ENCODE results near the gene AUTS2.

AUTS2 gene

DNA sequence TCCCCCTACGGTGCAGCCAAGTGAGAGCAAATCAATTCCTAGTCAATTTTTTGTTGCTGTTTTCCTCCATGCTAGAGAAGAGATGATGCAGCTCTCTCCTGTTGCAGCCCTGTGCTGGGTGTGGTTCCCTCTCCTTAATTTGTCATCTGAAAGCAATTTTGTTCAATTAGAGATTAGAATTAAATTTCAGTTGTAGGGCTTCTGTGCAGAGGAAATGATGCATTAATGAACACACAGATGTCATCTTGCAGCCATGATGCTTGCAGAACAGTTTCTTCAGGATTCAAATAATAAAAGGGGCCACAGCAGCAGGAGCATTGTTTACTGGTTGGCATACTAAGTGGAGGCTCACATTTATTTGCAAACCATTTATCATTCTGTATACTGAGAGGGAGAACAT, 266.0 kb downstream of the AUTS2 start:
- no peak for DNase-seq

DNA sequence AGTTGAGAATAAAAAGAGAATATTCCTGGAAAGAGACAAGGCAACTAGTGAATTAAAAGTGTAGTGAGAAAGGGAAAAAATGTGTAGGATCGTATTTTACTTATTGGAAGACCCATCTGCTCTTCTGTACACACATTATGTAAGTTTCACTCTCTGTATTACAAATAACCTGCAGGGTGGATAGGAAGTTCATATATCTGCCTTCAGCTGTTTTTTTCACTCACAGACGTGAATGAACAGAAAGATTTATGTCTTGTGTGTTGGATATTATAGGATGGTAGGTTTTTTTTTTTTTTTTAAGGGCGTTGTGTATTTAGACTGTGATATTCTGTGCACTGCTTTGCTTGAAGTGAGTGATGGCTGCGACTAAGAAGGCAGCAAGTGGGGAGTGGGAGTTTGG, 266.5 kb downstream of the AUTS2 start:
- DNase-seq: no peak

DNA sequence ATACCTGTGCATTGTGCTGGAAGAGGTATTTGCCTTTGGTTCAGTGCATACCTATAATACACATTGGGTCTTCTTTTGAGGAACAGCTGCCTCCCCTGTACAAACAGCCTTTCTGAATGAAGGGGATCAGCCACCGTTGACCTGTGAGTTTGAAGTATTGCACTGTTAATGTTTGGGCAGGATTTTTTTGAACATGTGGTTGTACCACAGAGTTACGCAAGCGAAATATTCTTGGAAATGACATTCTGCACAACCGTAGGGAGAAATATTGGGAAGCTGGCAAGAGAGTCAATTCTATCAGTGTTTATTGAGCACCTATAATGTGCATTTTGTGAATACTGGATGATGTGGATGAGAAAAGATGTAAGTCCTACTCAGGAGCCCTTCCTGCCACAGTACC, 270.6 kb downstream of the AUTS2 start:
- DNase-seq: no peak

DNA sequence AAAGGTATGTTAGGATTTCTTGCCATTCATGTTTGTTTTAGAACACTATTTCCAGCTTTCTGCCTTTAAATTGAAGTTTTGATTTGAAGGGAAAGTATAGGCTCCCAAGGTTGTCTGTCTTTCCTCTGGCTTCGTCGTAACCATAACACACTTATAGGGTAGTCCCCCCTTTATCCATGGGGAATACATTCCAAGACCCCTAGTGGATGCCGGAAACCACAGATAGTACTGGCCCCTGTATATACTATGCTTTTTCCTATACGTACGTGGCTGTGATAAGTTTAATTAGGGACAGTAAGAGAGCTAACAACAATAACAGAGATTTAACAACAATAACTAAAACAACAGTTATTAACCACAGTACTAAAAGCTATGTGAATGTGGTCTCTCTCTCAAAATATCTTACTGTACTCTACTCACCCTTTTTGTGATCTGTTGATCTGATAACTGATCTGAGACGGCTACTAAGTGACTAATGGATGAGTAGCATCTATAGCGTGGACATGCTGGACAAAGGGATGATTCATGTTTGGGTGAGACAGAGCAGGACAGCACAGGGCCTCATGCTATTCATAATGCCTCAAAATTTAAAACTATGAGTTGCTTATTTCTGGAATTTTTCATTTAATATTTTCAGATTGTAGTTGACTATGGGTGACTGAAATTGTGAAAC, 273.1 kb downstream of the AUTS2 start:
- no peak for DNase-seq

DNA sequence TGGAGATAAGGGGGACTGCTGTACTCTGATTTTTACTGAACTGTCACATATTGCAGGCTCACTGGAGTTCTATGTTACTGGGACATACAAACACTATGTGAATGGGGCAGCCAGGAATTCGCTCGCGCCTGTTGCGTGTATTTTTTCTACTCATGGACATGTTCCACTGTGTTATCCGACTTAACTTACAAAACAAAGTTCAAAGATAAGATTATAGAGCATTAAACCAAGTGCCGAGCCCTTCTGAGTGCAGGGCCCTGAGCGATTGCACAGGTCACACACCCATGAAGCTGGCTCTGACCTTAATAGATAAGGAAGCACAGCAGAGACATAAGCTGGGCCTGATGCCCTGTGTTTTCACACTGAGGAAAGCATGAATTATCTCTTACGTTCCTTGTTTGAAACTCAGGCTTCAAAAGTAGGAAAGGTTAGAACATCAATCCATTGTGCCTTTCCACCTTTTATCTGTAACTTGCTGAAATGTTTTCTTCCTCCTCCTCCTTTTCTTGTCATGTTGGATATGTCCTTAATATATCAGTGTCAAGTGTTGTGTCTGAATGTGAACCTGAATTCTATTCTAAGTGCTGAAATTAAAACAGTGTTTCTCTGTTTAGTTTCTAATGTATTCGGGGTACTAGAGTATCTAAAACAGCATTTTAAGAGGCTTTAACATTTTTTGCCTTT, 273.8 kb downstream of the AUTS2 start:
- DNase-seq: no peak

DNA sequence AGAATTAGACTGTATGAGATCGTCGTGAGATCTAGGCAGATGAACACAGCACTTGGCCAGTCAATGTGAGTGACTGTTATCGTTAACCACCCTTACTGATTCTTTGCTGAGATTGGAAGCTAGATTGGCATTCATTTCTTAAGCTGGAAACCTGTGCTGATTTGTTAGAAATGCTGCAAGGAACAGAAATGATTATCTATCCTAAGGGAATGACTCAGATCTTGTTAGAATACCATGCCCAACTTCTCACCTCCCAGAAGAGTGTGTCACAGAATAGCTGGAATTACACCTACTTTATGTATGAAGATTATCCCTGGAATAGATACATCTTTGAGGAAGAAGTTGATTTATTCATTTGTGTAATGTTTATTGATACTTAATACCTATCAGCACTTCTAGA, 275.2 kb downstream of the AUTS2 start:
- DNase-seq: no peak

DNA sequence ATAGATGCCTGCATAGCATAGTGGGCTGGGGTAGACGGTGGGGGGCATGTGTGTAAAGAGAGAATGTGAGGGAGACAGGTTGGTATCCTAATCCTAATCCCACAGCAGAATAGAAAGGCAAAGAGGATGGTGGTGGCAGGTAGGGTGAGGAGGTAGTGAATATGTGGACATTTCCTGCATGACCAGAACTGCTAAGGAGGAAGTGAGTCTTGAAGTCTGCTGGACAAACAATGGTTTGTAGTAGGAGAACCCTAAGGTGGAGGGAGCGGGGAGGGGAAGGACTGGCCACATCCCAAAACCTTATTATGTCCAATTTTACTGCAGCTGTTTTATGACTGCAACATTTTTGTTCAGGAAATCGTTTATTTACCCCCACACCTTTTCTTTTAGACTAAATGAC, 279.7 kb downstream of the AUTS2 start:
- no peak for DNase-seq

DNA sequence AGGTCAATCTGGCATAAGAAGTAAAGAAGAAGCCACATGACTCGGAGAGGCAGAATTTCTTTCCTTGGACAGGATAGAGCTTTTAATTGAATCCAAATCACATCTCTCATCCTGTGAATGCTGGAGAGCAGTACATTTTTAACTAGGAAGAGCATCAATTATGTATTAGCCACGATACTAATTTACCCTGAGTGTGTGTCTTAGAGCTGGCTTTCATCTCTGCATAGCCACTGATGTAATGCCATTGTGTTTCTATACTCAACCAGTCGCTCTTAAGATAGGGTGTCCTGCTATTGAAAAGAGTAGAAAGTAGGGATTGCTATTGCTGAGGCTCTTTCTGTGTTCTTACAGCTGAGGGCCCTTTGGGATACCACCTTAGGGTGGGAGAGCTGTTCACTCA, 280.3 kb downstream of the AUTS2 start:
- no peak for DNase-seq

DNA sequence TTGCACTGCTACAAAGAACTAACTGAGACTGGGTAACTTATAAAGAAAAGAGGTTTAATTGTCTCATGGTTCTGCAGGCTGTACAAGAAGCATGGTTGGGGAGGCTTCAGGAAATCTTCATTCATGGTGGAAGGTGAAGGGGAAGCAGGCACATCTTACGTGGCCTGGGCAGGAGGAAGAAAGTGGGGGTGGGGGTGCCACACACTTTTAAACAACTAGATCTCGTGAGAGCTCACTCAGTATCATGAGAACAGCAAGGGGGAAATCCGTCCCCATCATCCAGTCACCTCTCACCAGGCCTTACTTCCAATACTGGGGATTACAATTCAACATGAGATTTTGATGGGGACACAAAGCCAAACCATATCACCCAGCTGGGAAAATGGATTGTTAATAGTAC, 281.7 kb downstream of the AUTS2 start:
- DNase-seq: no peak

DNA sequence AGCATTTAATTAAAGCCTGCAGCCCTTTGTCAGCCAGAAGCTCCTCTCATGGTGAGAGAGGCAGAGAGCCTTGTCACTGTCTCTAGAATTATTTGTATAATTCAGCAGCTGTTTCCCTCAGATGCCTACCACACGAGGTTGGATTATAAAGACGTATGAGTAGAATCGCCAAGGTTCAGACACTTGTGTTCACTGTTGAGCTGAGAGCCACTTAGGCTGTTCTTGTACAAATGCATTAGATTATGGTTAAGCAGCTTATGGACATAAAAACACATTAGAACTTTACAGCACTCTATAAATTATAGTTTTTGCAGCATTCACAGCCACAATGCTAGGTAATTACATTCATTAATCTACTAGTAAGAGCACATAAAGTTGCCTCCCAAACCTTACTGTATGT, 282.6 kb downstream of the AUTS2 start:
- peak; percentile 84 to 92 for DNase-seq

DNA sequence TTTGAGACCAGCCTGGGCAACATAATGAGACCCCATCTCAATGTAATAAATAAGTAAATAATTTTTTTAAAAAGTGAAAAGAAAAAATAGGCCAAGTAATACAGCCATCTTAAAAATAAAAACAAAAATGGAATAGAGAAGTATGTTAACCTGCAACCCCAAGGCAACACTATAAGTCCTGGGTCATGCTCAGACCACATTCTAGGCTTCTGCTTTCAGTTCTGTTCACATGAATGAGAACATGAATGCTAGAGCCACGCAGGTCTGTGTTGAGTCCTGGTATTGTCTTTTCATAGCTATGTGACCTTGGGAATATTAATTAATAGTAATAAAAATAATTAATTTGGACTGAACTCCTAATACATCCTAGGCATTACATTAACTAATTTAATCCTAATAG, 284.0 kb downstream of the AUTS2 start:
- DNase-seq: no peak

DNA sequence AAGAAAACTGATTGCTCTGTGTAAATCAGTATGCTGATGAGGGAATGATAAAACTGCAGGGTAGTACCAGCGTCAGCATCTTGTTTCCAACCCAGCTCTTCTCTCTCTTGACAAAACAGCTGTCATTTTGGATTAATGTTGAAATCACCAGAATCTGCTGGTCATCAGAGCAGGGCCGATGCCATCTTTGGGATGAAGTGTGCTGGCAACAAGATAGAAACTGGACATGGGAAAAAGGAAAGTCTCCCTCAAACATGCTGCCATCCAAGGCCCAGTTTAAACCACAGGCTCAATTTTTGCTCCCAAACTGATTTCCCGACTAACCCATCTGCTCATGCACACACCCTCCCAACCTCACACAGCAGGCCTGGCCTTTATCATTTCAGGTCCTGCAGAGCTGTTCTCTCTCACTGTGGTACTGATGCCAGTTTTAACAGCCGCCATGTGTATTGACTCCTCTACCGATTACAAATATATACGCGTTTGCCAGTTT, 285.2 kb downstream of the AUTS2 start:
- no peak for DNase-seq

DNA sequence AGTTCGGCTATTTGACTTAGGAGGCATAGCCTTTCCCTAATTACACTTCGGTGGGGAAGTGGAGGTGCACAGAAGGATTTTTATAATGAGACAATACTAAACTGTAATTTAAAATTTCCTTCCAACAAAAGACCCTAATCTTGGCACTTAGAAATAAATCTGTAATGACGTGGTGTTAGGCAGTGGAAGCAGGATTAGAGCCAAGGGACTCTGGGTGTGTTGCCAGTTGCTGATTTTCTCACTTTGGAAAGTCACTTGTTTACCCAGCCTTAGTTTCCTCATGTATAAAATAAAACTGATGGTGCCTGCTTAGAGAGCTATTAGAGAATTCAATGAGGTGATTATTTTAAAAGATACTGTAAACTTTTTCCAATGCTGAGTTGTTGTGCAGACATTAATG, 287.2 kb downstream of the AUTS2 start:
- DNase-seq: no peak

DNA sequence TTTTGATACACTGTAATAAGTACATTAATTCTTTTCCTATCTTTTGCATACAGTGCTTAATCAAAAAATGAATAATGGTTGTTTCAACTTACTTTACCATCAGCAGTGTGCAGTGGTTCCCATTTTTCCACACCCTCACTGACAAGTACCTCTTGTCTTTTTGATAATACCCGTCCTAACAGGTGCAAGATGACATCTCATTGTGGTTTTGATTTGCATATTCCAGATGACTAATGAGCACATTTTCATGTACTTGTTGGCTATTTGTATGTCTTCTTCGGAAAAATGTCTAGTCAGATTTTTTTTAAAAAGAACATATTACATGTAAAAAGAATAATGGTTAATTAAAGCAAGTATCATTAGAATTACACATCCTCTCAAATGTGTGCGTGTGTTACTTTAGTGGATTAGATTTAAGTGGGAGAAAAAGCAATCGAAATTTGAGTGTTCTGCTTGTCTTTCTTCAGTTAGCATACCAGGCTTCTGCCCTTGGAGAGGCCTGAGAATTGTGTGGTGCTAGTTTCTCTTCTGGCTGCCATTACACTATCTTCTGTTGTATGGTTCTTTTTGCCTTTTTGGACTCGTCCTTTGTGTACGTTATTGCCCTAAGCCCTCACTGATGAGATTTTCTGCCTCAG, 291.2 kb downstream of the AUTS2 start:
- no peak for DNase-seq

DNA sequence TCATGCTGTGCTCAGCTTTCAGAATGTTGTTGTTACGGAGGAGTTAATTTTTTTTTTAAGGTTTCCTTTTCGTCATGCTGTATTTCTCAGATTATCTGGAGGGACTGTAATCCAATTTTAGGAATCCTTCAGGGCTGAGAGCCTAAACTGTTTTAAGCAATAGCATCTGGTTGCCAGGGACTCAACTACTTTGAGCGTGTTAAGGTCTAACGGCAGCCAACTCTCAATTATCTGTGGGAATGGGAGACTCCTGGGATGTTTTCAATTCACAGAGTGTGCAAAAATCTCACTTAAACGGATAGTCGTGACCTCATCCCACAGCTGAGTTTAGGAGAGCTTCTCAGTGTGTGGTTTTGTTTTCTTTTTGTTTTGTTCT, 291.7 kb downstream of the AUTS2 start:
- no peak for DNase-seq

DNA sequence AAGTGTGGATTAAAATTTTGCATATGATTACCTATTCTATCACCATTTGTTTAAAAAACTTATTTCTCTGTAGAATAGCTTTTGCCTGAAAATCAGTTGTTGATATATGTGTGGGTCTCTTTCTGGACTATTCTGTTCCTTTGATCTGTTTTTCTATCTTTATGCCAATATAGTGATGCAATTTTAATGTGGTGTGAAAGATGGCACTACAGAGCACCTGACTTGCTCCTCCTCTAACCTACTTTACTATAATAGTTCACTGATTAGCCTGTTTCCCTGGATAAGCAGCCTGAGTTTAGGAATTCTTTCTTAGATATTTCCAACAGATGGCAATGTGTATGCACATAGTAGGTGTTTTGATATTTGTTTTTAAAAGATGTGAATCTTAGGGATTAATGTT, 294.5 kb downstream of the AUTS2 start:
- DNase-seq: no peak

DNA sequence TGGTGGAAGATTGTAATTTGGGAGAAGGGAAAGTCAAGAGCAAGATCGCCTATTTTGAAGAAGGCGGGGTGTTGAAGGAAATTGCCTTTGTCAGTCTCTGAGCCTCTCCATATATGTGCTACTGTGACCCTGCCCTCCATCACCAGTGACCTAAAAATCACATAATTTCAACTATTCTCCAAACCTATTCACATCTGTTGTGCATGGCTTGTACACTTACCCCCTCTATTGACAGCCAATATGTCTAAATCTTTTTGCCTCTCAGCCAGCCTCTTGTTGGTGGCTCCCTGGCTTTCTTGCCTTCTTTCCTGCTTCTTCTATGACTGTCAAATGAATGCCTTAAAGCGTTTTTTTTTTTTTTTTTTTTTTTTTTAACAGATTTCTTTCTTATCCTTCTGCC, 295.6 kb downstream of the AUTS2 start:
- no peak for DNase-seq

DNA sequence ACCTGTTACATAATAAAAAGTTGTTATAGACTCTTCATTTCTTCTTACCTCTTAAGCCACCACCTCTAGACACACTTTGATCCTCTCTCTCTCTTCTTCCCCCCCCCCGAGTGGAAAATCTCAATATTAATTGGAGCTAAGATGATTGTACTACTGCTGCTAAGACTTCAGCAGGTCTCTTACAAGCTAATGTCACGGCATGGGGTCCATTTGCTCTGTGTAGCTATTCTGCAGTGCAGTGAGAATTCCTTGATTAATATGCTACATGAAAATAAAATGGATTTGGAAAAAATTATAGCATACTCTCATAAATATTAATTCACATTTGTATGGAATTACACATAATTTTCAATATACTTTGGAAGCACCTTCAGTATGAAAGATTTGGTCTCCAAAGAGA, 297.2 kb downstream of the AUTS2 start:
- DNase-seq: no peak

DNA sequence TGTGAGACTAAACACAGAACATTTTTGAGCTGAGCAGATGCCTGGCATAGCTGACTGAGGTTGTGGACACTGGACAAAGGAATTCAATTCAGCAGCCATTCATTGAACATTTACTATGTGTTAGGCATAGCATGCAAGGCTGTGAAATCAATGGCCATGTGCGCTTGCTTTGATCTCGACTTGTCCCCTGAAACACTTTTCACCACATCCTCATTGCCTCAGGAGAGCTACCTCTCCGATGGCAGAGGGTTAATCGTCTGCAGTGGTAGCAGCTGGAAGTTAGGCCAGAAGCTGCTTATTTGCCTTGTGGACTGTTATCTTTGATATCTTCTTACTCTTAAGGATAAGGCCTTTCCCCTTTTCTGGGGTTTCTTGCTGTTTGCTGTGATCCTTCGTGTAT, 297.8 kb downstream of the AUTS2 start:
- DNase-seq: no peak

DNA sequence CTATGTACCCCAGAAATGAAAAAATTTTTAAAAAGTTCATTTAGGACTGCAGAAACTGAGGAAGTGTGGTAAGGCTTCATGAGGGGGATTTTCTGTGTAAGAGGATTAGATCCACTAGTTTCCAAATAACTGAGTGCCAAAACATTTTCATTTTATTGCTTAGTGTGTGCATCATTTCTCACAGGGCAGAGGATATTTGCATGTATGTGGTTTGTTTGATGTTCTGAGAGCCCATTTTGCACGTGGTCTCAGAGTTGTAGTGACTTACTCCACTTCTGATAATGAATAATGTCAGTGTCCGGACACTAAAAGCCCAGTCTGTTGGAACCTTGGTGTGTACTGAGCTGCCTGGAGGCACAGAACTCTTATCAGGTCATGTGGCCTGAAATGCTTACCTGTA, 299.9 kb downstream of the AUTS2 start:
- DNase-seq: no peak

DNA sequence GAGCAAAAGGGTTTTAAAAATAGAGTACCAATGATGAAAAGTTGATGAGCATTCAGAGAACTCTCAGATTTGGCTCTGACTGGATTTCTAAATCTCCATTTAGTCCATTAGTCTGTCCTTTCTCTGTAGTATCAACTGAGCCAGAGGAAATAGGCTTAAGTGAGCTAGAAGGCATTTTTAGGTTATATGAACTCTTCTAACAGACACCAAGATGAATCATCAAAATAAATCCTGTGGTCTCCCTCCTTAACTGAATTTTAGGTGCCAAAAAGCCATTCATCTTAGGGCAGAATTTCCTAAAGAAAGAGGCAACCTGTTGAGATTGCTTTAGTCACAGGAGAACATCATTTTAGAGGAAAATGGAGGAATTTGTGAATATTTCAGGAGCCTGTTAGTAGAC, 305.1 kb downstream of the AUTS2 start:
- no peak for DNase-seq

DNA sequence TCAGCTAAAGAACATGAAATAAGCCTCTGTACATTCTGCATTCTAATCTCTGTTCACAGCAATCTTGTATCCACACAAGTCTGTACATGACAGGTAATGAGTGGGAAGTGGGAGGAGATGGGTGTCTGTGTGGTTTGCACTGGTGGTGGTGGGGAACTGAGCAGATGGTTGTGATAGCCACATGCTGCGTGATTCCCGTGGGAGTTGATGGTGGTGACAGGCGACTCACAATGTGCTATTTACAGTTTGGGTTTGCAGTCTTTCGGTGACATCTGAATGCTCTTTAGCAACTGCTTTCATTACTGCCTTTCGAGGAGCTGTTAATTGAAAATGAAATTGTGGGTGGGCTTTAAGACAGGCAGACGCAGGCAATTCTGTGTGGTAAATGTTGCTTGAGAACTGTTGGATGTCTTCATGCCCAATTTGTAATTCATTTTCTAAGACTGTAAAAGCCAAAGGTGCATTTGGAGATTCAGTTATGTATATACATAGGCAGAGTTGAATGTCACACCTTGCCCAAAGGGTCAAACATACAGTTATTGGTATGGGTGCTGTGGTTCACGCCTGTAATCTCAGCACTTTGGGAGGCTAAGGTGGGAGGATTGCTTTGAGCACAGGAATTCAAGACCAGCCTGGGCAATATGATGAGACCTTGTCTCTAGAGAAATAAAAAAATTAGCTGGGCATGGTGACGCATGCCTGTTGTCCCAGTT, 308.2 kb downstream of the AUTS2 start:
- DNase-seq: no peak

DNA sequence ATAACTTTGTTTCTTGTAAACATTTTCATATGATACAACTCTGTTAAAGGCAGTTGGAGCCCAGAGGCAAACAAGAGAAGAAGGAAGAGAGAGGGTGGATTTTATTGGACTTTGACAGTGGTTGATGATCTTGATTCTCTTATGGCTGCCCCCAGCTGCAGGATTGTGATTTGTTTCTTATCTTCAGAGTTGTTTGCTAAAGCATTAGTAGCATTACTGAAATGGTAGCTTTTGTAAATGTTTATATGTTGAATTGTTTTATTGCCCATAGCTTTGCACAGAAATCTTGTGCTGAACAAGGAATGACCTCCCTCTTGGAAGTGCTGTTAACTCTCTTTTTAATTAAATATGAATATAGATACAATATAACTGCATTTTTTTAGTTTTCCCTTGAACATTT, 309.4 kb downstream of the AUTS2 start:
- DNase-seq: no peak

DNA sequence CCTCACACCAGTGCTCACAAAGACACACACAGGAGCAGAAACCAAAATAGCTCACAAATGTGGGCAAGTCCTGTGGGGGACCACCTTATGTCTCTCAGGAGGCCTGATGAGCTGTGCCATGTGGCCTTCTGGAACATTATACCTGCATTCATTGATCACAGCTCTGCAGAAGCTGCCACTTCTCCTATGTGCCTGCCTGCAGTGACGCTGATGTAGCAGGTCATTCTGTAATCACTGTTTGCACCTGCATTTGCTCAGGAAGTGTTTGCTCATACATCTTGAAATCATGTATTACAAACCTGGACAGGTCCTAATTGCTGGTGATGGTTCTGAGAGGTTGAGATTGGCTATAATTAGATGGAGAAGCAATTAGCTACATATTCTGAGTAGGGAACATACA, 310.2 kb downstream of the AUTS2 start:
- peak in 1 of 2 experiments; percentile 16 for DNase-seq

Measured in NCI-H187 (cell line).